ENCODE data around the gene FANK1. TPM values are rescaled to one million over a fixed set of nuclear protein-coding genes. Genes with fewer than 3 reads are reported as not detected.
A peak's percentile ranks its signal among the peaks of the same experiment; 100 is the strongest.

FANK1 gene
- total RNA-seq, 2 experiments from 2014 or later = not detected

DNA sequence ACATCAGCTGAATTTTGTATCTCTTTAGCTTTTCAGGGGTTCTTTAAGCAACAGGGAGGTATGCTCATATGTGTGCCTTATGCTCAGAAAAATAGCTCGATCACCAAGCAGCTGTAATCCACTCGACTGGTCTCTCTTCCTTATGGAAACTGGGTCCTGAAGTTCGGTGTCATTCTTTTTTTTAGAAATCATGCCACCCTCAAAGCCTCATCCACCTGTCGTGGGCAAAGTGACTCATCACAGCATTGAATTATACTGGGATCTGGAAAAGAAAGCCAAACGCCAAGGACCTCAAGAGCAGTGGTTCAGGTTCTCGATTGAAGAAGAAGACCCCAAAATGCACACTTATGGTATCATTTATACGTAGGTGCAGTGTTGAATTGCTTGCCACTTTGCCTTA lies 83.6 kb downstream of the FANK1 start:
- Histone ChIP-seq H3K27ac (ENCODE audit: low read depth, low read length, poor library complexity, severe bottlenecking) (no peak overlapping the region), H3K9me3 (ENCODE audit: low read length) (no peaks in the 10 kb centered on the region), H3K4me3 (ENCODE audit: low read depth, low read length, poor library complexity, severe bottlenecking) (no peak overlapping the region), H3K9me2 (ENCODE audit: insufficient read depth, low read length) (no peaks in the 10 kb centered on the region), H3K4me2 (ENCODE audit: low read length) (no peak overlapping the region), H2AFZ (ENCODE audit: low read length) (no peak overlapping the region), H4K20me1 (ENCODE audit: insufficient read depth, low read length) (no peaks in the 10 kb centered on the region), H3K4me1 (ENCODE audit: insufficient read depth, low read length, poor library complexity, severe bottlenecking) (no peaks in the 10 kb centered on the region), H3K36me3 (ENCODE audit: insufficient read depth, low read length) (no peaks in the 10 kb centered on the region), H3K79me2 (ENCODE audit: insufficient read depth, low read depth, low read length) (no peaks in the 10 kb centered on the region)
- ChIA-PET POLR2A (no interaction called here), CTCF (ENCODE audit: unreplicated experiment) (no interaction called here)
- BruUV-seq (replicated peaks) = no TSS peak
- no peak for DNase-seq (ENCODE audit: low spot score)
- intact Hi-C loops (cut with micrococcal nuclease; ENCODE audit: unreplicated experiment) = loop anchor here (5.0 kb wide), 2 partner anchors 522 to 767 kb away; no protein-coding TSS in a partner anchor
- TF ChIP-seq, protein P1, sequence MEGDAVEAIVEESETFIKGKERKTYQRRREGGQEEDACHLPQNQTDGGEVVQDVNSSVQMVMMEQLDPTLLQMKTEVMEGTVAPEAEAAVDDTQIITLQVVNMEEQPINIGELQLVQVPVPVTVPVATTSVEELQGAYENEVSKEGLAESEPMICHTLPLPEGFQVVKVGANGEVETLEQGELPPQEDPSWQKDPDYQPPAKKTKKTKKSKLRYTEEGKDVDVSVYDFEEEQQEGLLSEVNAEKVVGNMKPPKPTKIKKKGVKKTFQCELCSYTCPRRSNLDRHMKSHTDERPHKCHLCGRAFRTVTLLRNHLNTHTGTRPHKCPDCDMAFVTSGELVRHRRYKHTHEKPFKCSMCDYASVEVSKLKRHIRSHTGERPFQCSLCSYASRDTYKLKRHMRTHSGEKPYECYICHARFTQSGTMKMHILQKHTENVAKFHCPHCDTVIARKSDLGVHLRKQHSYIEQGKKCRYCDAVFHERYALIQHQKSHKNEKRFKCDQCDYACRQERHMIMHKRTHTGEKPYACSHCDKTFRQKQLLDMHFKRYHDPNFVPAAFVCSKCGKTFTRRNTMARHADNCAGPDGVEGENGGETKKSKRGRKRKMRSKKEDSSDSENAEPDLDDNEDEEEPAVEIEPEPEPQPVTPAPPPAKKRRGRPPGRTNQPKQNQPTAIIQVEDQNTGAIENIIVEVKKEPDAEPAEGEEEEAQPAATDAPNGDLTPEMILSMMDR (conservative IDR thresholded peaks at IDR 0.05; ENCODE audit: low read length) = no peak
- TF ChIP-seq EZH2phosphoT487 (IDR thresholded peaks at IDR 0.05; ENCODE audit: borderline replicate concordance, low read depth, low read length) = no peak

DNA sequence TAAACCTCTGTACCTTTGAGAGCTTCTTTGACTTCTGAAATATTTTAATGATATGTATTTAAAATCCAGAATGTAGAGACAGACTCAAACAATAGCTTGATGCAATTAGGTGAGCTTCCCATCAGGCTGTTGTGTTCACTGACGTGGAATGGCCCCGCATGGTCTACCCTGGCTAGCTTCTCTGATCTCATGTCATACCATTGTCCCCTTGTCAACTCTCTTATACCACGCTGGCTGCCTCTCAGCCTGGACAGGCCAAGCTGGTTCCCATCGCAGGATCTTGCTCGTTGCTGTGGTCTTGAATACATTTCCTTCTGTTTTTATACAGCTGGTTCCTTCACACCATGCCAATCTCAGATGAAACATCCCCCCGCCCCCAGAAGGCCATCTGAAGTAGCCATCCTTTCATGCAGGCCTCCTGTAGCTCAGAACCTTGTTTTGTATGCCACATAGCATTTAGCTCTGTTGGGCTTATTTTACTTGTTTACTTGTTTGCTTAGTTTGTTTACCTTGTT lies 84.2 kb downstream of the FANK1 start:
- intact Hi-C loops (cut with micrococcal nuclease; ENCODE audit: unreplicated experiment) = loop anchor here (5.0 kb wide), 2 partner anchors 522 to 767 kb away; no protein-coding TSS in a partner anchor
- Histone ChIP-seq H3K36me3 (ENCODE audit: insufficient read depth, low read length) (no peaks in the 10 kb centered on the region), H3K9me2 (ENCODE audit: insufficient read depth, low read length) (no peaks in the 10 kb centered on the region), H3K9me3 (ENCODE audit: low read length) (no peaks in the 10 kb centered on the region), H3K4me1 (ENCODE audit: insufficient read depth, low read length, poor library complexity, severe bottlenecking) (no peaks in the 10 kb centered on the region), H3K27ac (ENCODE audit: low read depth, low read length, poor library complexity, severe bottlenecking) (no peak overlapping the region), H3K79me2 (ENCODE audit: insufficient read depth, low read depth, low read length) (no peaks in the 10 kb centered on the region), H4K20me1 (ENCODE audit: insufficient read depth, low read length) (no peaks in the 10 kb centered on the region), H2AFZ (ENCODE audit: low read length) (no peak overlapping the region), H3K4me2 (ENCODE audit: low read length) (no peak overlapping the region), H3K4me3 (ENCODE audit: low read depth, low read length, poor library complexity, severe bottlenecking) (no peak overlapping the region)
- TF ChIP-seq, protein P1 (conservative IDR thresholded peaks at IDR 0.05; ENCODE audit: low read length) = no peak
- TF ChIP-seq EZH2phosphoT487 (IDR thresholded peaks at IDR 0.05; ENCODE audit: borderline replicate concordance, low read depth, low read length) = no peak
- DNase-seq (ENCODE audit: low spot score) = no peak
- BruUV-seq (replicated peaks) = no TSS peak
- POLR2A ChIA-PET = interaction anchor here (0.6 kb wide), 1 partner anchor 46 kb away, joined by 3 read pairs; no protein-coding TSS in a partner anchor
- CTCF ChIA-PET (ENCODE audit: unreplicated experiment) = no interaction called here

DNA sequence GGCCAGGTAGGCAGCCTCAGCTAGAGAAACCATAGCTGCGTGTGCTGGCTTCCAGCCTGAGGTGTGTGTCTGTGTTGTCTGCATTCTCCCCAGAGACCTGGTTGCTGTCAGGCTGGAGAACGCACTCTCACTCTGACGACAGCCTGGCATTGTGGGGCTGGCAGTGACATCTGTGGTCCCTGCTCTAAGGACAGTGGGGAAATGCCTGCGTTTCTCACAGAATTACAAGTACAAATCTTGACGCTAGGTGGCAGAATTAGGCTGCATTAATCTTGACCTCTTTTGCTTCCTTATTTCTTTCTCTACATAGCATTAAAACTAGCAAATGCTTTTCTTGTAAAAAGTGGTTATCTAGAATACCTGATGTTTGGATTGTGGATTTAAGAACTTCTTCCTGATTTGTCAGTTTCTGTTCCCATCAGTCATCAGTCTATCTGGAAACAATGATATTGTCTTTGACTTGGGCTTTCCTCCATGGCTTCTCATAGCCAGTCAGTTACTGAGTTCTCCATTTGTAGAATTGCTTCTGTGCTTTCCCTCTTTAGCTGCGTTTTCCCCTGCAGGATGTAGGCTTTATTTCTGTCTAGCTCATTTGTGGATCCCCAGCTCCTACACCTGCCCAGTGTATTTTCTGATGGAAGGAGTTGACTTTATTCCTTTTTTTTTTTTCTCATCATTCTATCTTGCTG lies 86.0 kb downstream of the FANK1 start:
- CTCF ChIA-PET (ENCODE audit: unreplicated experiment) = interaction anchor here (0.5 kb wide), 1 partner anchor 128 kb away, joined by 4 read pairs; no protein-coding TSS in a partner anchor
- H2AFZ ChIP-seq (ENCODE audit: low read length) = no peak overlapping the region
- no peaks in the 10 kb centered on the region for H4K20me1 ChIP-seq (ENCODE audit: insufficient read depth, low read length)
- no peaks in the 10 kb centered on the region for H3K79me2 ChIP-seq (ENCODE audit: insufficient read depth, low read depth, low read length)
- no peak for TF ChIP-seq EZH2phosphoT487 (IDR thresholded peaks at IDR 0.05; ENCODE audit: borderline replicate concordance, low read depth, low read length)
- TF ChIP-seq, protein P1 (conservative IDR thresholded peaks at IDR 0.05; ENCODE audit: low read length) = peak; percentile 83
- peak; percentile 63 for DNase-seq (ENCODE audit: low spot score)
- intact Hi-C loops (cut with micrococcal nuclease; ENCODE audit: unreplicated experiment) = loop anchor here (2.0 to 5.0 kb wide), 3 partner anchors 520 to 765 kb away; no protein-coding TSS in a partner anchor
- H3K4me3 ChIP-seq (ENCODE audit: low read depth, low read length, poor library complexity, severe bottlenecking) = no peak overlapping the region
- BruUV-seq (replicated peaks) = no TSS peak
- H3K4me1 ChIP-seq (ENCODE audit: insufficient read depth, low read length, poor library complexity, severe bottlenecking) = no peaks in the 10 kb centered on the region
- no peak overlapping the region for H3K27ac ChIP-seq (ENCODE audit: low read depth, low read length, poor library complexity, severe bottlenecking)
- POLR2A ChIA-PET = no interaction called here
- H3K9me3 ChIP-seq (ENCODE audit: low read length) = no peaks in the 10 kb centered on the region
- H3K9me2 ChIP-seq (ENCODE audit: insufficient read depth, low read length) = no peaks in the 10 kb centered on the region
- H3K36me3 ChIP-seq (ENCODE audit: insufficient read depth, low read length) = no peaks in the 10 kb centered on the region
- no peak overlapping the region for H3K4me2 ChIP-seq (ENCODE audit: low read length)
